NK-92 treated with Interleukin-12 subunit alpha and Interleukin-12 subunit beta, amount 100 ng/mL, for 24 hours (cell line): ENCODE data around the gene FAM118B.
"Not testable (repeated sequence)": the region's sequence is repeated elsewhere in the genome, so short reads cannot be mapped to it uniquely, and the experiment has no call there.

ENCODE experiments used
- DNase-seq: peaks from one replicate; lab custom pipeline; 2025; lab: John Stamatoyannopoulos, UW

The FAM118B gene

GRCh38 chr11:126217491-126217890 is 5.9 kb downstream of the FAM118B start:
- no peak for DNase-seq

- no peak for DNase-seq
These were observed 8.0 kb downstream of the FAM118B start for GRCh38 chr11:126219547-126219946.

GRCh38 chr11:126224647-126225294 is 13.2 kb downstream of the FAM118B start:
- no peak for DNase-seq

- DNase-seq, result no peak
These were observed 13.7 kb downstream of the FAM118B start for GRCh38 chr11:126225295-126225665.

- DNase-seq, result no peak
These were observed 14.9 kb downstream of the FAM118B start for GRCh38 chr11:126226334-126227084.

GRCh38 chr11:126229858-126230540 is 18.4 kb downstream of the FAM118B start:
- DNase-seq, result no peak

GRCh38 chr11:126231725-126232459 is 20.3 kb downstream of the FAM118B start:
- no peak for DNase-seq

GRCh38 chr11:126232683-126233082 is 21.1 kb downstream of the FAM118B start:
- no peak for DNase-seq

GRCh38 chr11:126233391-126233790 is 21.8 kb downstream of the FAM118B start:
- no peak for DNase-seq

GRCh38 chr11:126246636-126247035 is 35.1 kb downstream of the FAM118B start:
- no peak for DNase-seq

- no peak for DNase-seq
These were observed 41.7 kb downstream of the FAM118B start for GRCh38 chr11:126253265-126253664.

- no peak for DNase-seq
These were observed 43.2 kb downstream of the FAM118B start for GRCh38 chr11:126254819-126255218.

GRCh38 chr11:126255507-126255906 is 43.9 kb downstream of the FAM118B start:
- not testable (repeated sequence) for DNase-seq

- DNase-seq, result no peak
These were observed 44.6 kb downstream of the FAM118B start for GRCh38 chr11:126256216-126256615.

- DNase-seq, result no peak
These were observed 45.6 kb downstream of the FAM118B start for GRCh38 chr11:126257144-126257543.

- DNase-seq, result no peak
These were observed 46.2 kb downstream of the FAM118B start for GRCh38 chr11:126257764-126258163.

GRCh38 chr11:126262216-126262615 is 50.6 kb downstream of the FAM118B start:
- DNase-seq, result no peak

GRCh38 chr11:126263489-126263888 is 51.9 kb downstream of the FAM118B start:
- no peak for DNase-seq

GRCh38 chr11:126265811-126266210 is 54.2 kb downstream of the FAM118B start:
- no peak for DNase-seq

- DNase-seq, result no peak
These were observed 56.1 kb downstream of the FAM118B start for GRCh38 chr11:126267650-126268049.

- DNase-seq, result no peak
These were observed 56.8 kb downstream of the FAM118B start for GRCh38 chr11:126268361-126268707.
